ENCODE measurements around the gene ALK.

GRCh38 chr2:29659178-29659577, 262.2 kb downstream of the ALK start:
- no peak for TF ChIP-seq CTCF (IDR thresholded peaks at IDR 0.05)
- TF ChIP-seq CEBPB (IDR thresholded peaks at IDR 0.05): no peak
- TF ChIP-seq RFX5 (IDR thresholded peaks at IDR 0.05): no peak

Measured in A549 (cell line).